Liver (tissue), 9 donors: ENCODE results near the gene CES1. TPM values are rescaled to one million over a fixed set of nuclear protein-coding genes. Genes with fewer than 3 reads are reported as not detected.

Experiments used
- DNase-seq: peaks from one replicate; pipeline ENCODE4 v3.0.0-alpha.2; 2017; ENCODE audit warnings: low spot score
- H3K27ac ChIP-seq, 2 donors: one replicate each; pipeline ENCODE4 v1.7.0; 2013; ENCODE audit warnings: inconsistent platforms in 2 of 2, low read length in 2 of 2, control low read depth in 1 of 2, low read depth in 1 of 2, mild to moderate bottlenecking in 1 of 2
- H3K27me3 ChIP-seq, 4 donors: one replicate each; pipeline versions ENCODE4 v1.6.1 to v1.7.0; 2013; ENCODE audit warnings: low read length in 3 of 4, inconsistent platforms in 1 of 4, mild to moderate bottlenecking in 1 of 4, moderate library complexity in 1 of 4; ENCODE audit not compliant: control insufficient read depth in 4 of 4, insufficient read depth in 4 of 4
- H3K36me3 ChIP-seq, 4 donors: one replicate each; pipeline versions ENCODE4 v1.6.1 to v1.7.0; 2013; ENCODE audit warnings: low read length in 3 of 4, mild to moderate bottlenecking in 3 of 4, low read depth in 1 of 4, moderate library complexity in 1 of 4; ENCODE audit not compliant: control insufficient read depth in 4 of 4, insufficient read depth in 3 of 4
- H3K4me1 ChIP-seq, 4 donors: one replicate each; pipeline versions ENCODE4 v1.6.1 to v1.7.0; 2013; ENCODE audit warnings: low read length in 3 of 4, mild to moderate bottlenecking in 3 of 4, moderate library complexity in 1 of 4; ENCODE audit not compliant: control insufficient read depth in 4 of 4, insufficient read depth in 4 of 4
- H3K4me3 ChIP-seq, 3 donors: one replicate each; pipeline versions ENCODE4 v1.6.1 to v1.7.0; 2013; ENCODE audit warnings: low read length in 3 of 3, control low read depth in 1 of 3, low read depth in 1 of 3, mild to moderate bottlenecking in 1 of 3
- H3K9ac ChIP-seq, 2 donors: one replicate each; pipeline ENCODE4 v1.7.0; 2013; ENCODE audit warnings: low read length in 2 of 2, mild to moderate bottlenecking in 2 of 2, moderate library complexity in 2 of 2, control low read depth in 1 of 2, low read depth in 1 of 2
- H3K9me3 ChIP-seq, 4 donors: one replicate each; pipeline versions ENCODE4 v1.6.1 to v1.7.0; 2013; ENCODE audit warnings: low read length in 3 of 4; ENCODE audit not compliant: control insufficient read depth in 4 of 4
- EGR1 ChIP-seq, 2 donors: IDR thresholded peaks; 2 replicates each; pipeline ENCODE4 v1.6.1; 2016 to 2018; ENCODE audit warnings: antibody characterized with exemption in 2 of 2, low read depth in 2 of 2
- FOXA1 ChIP-seq: IDR thresholded peaks from 2 replicates; pipeline ENCODE4 v1.6.1; 2016; ENCODE audit warnings: antibody characterized with exemption
- FOXA2 ChIP-seq: IDR thresholded peaks from 2 replicates; pipeline ENCODE4 v1.6.1; 2016; ENCODE audit warnings: antibody characterized with exemption
- GABPA ChIP-seq, 2 donors: IDR thresholded peaks in 1 of 2; conservative IDR thresholded peaks in 1 of 2; 2 replicates each; pipeline ENCODE4 v1.6.1; 2016; ENCODE audit warnings: antibody characterized with exemption in 2 of 2, mild to moderate bottlenecking in 1 of 2, moderate library complexity in 1 of 2
- HNF4A ChIP-seq, 2 donors: conservative IDR thresholded peaks; 2 replicates each; pipeline ENCODE4 v1.6.1; 2016; ENCODE audit warnings: antibody characterized with exemption in 2 of 2, mild to moderate bottlenecking in 2 of 2
- HNF4G ChIP-seq: IDR thresholded peaks from 2 replicates; pipeline ENCODE4 v1.6.1; 2016; ENCODE audit warnings: antibody characterized with exemption
- JUND ChIP-seq, 2 donors: IDR thresholded peaks; 2 replicates each; pipeline ENCODE4 v1.6.1; 2016; ENCODE audit warnings: antibody characterized with exemption in 2 of 2
- NR2F2 ChIP-seq: IDR thresholded peaks from 2 replicates; pipeline ENCODE4 v1.6.1; 2016; ENCODE audit warnings: antibody characterized with exemption
- RAD21 ChIP-seq, 2 donors: IDR thresholded peaks; 2 replicates each; pipeline ENCODE4 v1.6.1; 2016; ENCODE audit warnings: antibody characterized with exemption in 2 of 2, mild to moderate bottlenecking in 2 of 2
- RXRA ChIP-seq, 2 donors: IDR thresholded peaks; 2 replicates each; pipeline ENCODE4 v1.6.1; 2017 to 2018; ENCODE audit warnings: antibody characterized with exemption in 2 of 2, mild to moderate bottlenecking in 1 of 2
- SP1 ChIP-seq: IDR thresholded peaks from 2 replicates; pipeline ENCODE4 v1.6.1; 2018; ENCODE audit warnings: antibody characterized with exemption, mild to moderate bottlenecking
- TAF1 ChIP-seq: conservative IDR thresholded peaks from 2 replicates; pipeline ENCODE4 v1.6.1; 2016; ENCODE audit warnings: antibody characterized with exemption, mild to moderate bottlenecking
- YY1 ChIP-seq: IDR thresholded peaks from 2 replicates; pipeline ENCODE4 v1.6.1; 2016; ENCODE audit warnings: antibody characterized with exemption, mild to moderate bottlenecking
- WGBS: extraction: QIAGEN DNeasy Blood & Tissue Kit; methylation state at CpG from one replicate; pipeline ENCODE4 v1.1.7; 2013; 5-methylcytosine and 5-hydroxymethylcytosine counted together
- polyA plus RNA-seq, 2 donors: library from polyadenylated mRNA; stranded (reverse) in 1 of 2; unstranded in 1 of 2; fragments of 200-250 nt in 1 of 2; fragments of >200 nt in 1 of 2; fragmentation: Nextera tagmentation in 1 of 2; extraction: Ambion mirVana in 1 of 2; gene quantifications; one replicate each; pipeline versions ENCODE4 v1.2.1 to v1.2.3, GENCODE V29; 2013 to 2015
- total RNA-seq, 2 donors: library from RNA; depleted of rRNA; stranded (reverse); fragments of >200 nt; gene quantifications; one replicate each; pipeline ENCODE4 v1.2.3, GENCODE V29; 2014
- TF ChIP-seq, protein P1 (sequence below): IDR thresholded peaks from 2 replicates; pipeline ENCODE4 v1.6.1; 2016; ENCODE audit warnings: antibody characterized with exemption
- TF ChIP-seq, protein P2 (sequence below): IDR thresholded peaks from 2 replicates; pipeline ENCODE4 v1.6.1; 2016; ENCODE audit warnings: antibody characterized with exemption, mild to moderate bottlenecking
- TF ChIP-seq, protein P3 (sequence below): IDR thresholded peaks from 2 replicates; pipeline ENCODE4 v1.6.1; 2016; ENCODE audit warnings: antibody characterized with exemption
- TF ChIP-seq, protein P4 (sequence below): IDR thresholded peaks from 2 replicates; pipeline ENCODE4 v1.6.1; 2016; ENCODE audit warnings: antibody characterized with exemption
- TF ChIP-seq, protein P5 (sequence below): fragments of 150-350 bp; IDR thresholded peaks from 2 replicates; pipeline ENCODE4 v1.5.1; 2017; ENCODE audit warnings: improper control_type of control experiment, low read depth, low read length; ENCODE audit not compliant: missing input control
- donor health status: healthy.
- donor health status: healthy.
- donor health status: healthy.
- donor health status: healthy.
- donor health status: healthy.

CES1 gene
- total and polyA plus RNA-seq, 4 donors = 8.4 to 1,773 (median 546) TPM

DNA sequence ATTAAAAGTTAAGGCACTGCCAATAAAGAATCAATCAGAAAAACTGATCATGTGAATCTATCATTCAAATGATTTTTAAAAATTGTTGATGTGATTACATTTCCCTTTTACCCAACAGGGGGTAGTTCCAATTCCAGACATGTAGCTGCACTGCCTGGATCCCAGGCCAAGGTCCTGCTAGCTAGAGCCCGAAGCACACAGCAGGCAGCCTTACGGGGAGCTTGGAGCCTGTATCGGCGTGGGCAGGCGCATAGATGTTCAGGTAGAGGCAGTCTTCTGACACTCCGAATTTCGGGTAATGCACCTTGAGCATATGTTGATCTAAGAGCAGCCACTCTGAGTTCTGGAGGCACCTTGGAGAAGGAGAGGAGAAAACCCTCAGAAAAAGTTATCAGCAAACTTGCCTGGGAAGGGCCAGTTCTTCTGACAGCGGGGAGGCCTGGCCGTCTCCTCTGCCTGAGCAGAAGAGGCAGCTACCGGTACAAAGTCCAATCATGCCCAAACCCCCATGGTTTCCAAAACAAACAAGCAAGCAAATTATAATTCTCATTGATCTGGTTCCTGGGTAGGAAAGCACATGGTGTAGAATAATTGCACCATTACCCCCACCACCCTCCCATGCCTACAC is 38.6 kb upstream of the CES1 start:
- Histone ChIP-seq H3K27me3 (no peaks in the 10 kb centered on the region), H3K27ac (peak overlapping the region in 1 of 2 donors; percentile 68), H3K36me3 (no peaks in the 10 kb centered on the region), H3K9me3 (no peaks in the 10 kb centered on the region), H3K4me3 (peak overlapping the region in 2 of 3 donors; percentile 24 to 52), H3K9ac (peak overlapping the region in 1 of 2 donors; percentile 5), H3K4me1 (peaks cover 0 to 31% (median 22%) of the 10 kb centered on the region in 4 donors)
- peak; percentile 8 to 51 for TF ChIP-seq RXRA (IDR thresholded peaks at IDR 0.05)
- TF ChIP-seq NR2F2 = no peak
- TF ChIP-seq, protein P1, sequence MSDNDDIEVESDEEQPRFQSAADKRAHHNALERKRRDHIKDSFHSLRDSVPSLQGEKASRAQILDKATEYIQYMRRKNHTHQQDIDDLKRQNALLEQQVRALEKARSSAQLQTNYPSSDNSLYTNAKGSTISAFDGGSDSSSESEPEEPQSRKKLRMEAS = peak; percentile 66
- TF ChIP-seq EGR1 (IDR thresholded peaks at IDR 0.05; ENCODE audit: low read depth in 2 of 2) = peak in 1 of 2 donors; percentile 28
- TF ChIP-seq GABPA (IDR thresholded peaks at IDR 0.05 in 1 of 2, conservative IDR thresholded peaks at IDR 0.05 in 1 of 2) = peak in 1 of 2 donors; percentile 57
- TF ChIP-seq, protein P2, sequence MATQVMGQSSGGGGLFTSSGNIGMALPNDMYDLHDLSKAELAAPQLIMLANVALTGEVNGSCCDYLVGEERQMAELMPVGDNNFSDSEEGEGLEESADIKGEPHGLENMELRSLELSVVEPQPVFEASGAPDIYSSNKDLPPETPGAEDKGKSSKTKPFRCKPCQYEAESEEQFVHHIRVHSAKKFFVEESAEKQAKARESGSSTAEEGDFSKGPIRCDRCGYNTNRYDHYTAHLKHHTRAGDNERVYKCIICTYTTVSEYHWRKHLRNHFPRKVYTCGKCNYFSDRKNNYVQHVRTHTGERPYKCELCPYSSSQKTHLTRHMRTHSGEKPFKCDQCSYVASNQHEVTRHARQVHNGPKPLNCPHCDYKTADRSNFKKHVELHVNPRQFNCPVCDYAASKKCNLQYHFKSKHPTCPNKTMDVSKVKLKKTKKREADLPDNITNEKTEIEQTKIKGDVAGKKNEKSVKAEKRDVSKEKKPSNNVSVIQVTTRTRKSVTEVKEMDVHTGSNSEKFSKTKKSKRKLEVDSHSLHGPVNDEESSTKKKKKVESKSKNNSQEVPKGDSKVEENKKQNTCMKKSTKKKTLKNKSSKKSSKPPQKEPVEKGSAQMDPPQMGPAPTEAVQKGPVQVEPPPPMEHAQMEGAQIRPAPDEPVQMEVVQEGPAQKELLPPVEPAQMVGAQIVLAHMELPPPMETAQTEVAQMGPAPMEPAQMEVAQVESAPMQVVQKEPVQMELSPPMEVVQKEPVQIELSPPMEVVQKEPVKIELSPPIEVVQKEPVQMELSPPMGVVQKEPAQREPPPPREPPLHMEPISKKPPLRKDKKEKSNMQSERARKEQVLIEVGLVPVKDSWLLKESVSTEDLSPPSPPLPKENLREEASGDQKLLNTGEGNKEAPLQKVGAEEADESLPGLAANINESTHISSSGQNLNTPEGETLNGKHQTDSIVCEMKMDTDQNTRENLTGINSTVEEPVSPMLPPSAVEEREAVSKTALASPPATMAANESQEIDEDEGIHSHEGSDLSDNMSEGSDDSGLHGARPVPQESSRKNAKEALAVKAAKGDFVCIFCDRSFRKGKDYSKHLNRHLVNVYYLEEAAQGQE = peak; percentile 60
- peak; percentile 63 for TF ChIP-seq FOXA2
- TF ChIP-seq JUND (IDR thresholded peaks at IDR 0.05) = peak in 1 of 2 donors; percentile 11
- TF ChIP-seq YY1 = peak; percentile 89
- peak; percentile 82 for TF ChIP-seq HNF4G
- TF ChIP-seq, protein P3, sequence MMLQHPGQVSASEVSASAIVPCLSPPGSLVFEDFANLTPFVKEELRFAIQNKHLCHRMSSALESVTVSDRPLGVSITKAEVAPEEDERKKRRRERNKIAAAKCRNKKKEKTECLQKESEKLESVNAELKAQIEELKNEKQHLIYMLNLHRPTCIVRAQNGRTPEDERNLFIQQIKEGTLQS = no peak
- no peak for TF ChIP-seq RAD21 (IDR thresholded peaks at IDR 0.05)
- TF ChIP-seq TAF1 = peak; percentile 50
- TF ChIP-seq HNF4A (conservative IDR thresholded peaks at IDR 0.05) = peak; percentile 88 to 91
- TF ChIP-seq, protein P4, sequence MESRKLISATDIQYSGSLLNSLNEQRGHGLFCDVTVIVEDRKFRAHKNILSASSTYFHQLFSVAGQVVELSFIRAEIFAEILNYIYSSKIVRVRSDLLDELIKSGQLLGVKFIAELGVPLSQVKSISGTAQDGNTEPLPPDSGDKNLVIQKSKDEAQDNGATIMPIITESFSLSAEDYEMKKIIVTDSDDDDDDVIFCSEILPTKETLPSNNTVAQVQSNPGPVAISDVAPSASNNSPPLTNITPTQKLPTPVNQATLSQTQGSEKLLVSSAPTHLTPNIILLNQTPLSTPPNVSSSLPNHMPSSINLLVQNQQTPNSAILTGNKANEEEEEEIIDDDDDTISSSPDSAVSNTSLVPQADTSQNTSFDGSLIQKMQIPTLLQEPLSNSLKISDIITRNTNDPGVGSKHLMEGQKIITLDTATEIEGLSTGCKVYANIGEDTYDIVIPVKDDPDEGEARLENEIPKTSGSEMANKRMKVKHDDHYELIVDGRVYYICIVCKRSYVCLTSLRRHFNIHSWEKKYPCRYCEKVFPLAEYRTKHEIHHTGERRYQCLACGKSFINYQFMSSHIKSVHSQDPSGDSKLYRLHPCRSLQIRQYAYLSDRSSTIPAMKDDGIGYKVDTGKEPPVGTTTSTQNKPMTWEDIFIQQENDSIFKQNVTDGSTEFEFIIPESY = no peak
- TF ChIP-seq FOXA1 = no peak
- TF ChIP-seq SP1 = peak; percentile 94
- TF ChIP-seq, protein P5, sequence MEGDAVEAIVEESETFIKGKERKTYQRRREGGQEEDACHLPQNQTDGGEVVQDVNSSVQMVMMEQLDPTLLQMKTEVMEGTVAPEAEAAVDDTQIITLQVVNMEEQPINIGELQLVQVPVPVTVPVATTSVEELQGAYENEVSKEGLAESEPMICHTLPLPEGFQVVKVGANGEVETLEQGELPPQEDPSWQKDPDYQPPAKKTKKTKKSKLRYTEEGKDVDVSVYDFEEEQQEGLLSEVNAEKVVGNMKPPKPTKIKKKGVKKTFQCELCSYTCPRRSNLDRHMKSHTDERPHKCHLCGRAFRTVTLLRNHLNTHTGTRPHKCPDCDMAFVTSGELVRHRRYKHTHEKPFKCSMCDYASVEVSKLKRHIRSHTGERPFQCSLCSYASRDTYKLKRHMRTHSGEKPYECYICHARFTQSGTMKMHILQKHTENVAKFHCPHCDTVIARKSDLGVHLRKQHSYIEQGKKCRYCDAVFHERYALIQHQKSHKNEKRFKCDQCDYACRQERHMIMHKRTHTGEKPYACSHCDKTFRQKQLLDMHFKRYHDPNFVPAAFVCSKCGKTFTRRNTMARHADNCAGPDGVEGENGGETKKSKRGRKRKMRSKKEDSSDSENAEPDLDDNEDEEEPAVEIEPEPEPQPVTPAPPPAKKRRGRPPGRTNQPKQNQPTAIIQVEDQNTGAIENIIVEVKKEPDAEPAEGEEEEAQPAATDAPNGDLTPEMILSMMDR = no peak
- DNase-seq = no peak
- WGBS = 30% methylated on average over 10 of the region's 10 CpGs
